ENCODE data around the gene MNX1.

Gene MNX1

DNA sequence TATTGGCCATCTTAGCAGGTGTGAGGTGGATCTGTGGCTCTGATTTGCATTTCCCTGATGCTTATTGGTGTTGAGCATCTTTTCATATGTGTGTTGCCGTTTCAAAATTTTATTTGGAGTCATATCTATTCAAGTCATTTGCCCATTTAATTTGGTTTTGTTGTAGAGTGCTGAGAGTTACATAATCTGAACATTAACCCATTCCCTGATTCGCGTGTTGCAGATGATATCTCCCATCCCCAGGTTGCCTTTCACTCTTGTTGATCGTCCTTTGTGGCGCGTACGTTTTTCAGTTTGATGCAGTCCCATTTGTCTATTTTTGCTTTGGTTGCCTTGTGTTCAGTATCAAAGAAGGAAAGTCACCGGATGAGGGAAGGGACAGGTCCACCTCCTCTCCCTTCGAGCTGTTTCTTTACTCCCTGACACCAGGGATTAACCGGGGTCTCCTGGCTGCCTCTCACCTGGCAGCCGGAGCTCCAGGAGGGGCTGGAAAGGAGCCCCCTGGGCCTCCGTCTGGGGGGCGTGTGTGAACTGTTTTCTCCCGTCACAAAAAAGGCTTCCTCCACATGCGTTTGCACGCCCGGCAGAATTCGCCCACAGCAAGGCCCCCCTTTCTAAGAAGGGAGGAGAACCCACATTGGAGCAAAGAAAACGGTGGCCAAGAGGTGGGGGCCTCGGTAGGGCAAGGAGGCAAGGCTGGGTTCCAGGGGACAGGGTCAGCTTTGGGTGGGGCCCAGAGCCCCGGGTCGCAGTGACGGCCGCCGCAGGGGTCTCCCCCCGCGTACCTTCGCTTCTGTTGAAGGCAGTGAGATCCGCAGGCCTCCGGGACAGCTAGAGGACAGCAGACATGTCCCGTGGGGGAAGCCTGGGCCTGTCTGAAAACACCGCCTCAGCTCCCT is 8.3 kb downstream of the MNX1 start:
- TF ChIP-seq, protein P1, sequence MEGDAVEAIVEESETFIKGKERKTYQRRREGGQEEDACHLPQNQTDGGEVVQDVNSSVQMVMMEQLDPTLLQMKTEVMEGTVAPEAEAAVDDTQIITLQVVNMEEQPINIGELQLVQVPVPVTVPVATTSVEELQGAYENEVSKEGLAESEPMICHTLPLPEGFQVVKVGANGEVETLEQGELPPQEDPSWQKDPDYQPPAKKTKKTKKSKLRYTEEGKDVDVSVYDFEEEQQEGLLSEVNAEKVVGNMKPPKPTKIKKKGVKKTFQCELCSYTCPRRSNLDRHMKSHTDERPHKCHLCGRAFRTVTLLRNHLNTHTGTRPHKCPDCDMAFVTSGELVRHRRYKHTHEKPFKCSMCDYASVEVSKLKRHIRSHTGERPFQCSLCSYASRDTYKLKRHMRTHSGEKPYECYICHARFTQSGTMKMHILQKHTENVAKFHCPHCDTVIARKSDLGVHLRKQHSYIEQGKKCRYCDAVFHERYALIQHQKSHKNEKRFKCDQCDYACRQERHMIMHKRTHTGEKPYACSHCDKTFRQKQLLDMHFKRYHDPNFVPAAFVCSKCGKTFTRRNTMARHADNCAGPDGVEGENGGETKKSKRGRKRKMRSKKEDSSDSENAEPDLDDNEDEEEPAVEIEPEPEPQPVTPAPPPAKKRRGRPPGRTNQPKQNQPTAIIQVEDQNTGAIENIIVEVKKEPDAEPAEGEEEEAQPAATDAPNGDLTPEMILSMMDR (IDR thresholded peaks at IDR 0.05) = no peak

DNA sequence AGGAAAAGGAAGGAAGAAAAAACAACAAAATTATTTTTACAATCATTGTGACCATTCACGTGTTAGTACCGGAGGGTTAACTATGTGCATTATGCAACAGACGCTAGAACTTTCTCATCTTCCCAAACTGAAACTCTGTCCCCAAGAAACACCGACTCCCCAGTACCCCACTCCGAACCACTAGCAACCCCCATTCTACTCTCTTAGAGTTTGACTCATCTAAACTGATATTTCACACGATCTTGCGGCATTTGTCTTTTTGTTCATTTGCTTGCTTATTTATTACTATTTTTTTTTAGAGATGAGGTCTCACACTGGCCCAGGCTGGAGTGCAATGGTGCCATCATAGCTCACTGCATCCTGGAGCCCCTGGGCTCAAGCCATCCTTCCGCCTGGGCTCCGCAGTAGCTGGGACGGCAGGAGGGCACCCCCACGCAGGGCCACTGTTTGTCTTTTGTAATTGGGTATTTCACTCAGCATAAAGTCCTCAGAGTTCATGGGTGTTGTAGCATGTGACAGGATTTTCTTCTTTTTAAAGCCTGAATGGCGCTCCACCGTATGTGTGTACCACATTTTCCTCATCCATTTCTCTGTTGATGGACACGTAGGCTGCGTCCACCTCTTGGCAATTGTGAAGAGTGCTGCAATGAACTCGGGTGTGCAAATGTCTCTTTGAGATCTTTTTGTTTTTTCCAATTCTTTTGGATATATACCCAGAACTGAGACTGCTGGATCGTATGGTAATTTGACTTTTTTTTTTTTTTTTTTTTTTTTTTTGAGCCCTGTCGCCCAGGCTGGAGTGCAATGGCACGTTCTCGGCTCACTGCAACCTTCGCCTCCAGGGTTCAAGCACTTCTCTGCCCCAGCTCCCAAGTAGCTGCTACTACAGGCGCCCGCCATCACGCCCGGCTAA is 9.5 kb downstream of the MNX1 start:
- TF ChIP-seq, protein P1 (IDR thresholded peaks at IDR 0.05) = no peak

DNA sequence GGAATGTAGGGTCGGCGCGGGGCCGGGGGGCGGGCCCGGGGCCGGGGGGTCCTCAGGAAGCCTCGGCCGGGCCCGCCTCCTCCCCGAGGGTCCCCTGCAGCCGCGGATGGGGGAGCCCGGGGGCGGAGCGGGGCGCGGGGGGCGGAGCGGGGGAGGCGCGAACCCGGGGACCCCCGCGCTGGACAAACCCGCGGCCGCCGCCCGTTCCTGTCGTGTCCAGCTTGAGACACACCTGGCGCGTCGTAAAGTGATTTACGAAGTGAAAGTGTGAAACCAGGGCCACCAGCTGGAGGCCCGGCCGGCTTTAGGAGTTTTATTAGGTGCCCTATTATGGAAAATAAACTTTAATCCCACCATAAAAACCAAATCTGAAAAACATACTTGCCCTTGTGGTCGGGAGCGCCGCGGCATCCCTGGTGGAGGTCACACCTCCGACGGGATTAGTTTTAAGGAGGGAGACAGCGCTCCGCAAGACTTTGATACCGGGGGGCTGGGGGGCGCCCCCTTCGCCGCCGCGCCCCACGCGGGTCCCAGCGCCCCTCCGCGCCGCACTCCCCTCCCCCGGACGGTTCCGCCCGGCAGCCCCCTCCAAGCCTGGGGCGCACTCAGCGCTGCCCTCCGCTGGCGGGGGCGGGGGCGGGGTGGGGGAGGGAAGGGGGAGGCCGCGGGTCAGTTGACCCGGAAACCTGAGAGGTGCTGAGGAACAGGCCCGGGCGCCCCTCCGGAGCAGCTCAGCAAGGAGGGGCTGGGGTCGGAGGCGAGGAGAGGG is 10.3 kb downstream of the MNX1 start:
- TF ChIP-seq, protein P1 (IDR thresholded peaks at IDR 0.05) = no peak

DNA sequence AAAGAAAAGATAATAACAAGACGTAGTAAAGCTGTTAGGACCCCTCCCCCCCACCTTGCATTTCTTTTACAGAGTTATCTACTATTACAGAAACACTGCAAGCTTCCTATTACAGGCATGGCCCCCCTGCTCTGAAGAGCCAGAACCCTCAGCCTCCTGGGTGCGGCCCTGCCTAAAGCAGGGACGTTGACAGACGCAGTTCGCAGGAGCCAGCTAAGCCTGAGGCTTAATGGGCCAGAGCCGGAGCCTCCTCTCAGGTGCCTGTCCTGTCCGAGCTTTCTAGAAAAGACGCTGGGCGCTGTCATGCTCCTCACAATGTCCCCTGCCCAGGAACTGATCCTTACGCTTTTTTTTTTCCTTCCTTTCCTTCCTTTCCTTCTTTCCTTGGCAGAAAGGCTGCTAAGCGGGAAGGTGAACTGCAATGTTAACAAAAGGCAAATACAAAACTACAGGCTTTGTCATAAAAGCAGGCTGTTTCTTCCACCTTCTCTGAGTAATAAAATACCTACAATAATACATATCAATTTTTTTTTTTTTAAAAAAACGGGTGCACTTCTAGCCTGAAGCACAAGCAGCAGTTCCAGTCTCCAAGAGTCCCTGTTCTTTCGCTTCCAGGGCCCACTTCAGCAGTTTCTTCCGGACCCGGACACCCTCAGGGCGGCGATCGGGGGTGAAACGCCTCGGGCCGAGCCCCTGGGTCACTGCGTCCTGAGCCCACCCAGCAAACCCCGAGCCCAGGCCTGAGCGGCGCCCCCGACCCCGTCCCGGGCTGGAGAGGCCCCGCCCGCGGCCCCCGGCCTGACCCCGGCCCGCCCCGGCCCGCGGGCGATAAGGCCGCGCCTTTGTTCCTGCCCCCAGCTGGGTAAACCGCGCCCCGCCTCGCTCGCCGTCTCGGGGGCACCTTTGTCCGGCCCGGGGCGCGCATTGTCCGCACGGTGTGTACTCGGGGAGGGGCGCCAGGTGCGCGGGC is 11.2 kb downstream of the MNX1 start:
- TF ChIP-seq, protein P1 (IDR thresholded peaks at IDR 0.05) = no peak

DNA sequence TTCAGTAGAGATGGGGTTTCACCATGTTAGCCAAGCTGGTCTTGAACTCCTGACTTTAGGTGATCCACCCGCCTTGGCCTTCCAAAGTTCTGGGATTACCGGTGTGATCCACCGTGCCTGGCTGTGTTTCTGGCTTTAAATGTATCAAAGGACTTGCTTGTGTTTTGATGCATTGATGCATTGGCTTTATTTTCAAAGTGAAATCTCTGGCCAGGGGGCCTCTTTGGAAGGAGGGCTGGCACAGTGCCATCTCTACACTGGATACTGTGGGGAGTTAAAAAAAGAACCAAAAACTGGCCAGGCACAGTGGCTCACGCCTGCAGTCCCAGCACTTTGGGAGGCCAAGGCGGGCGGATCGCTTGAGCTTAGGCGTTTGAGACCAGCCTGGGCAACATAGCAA is 16.0 kb downstream of the MNX1 start:
- TF ChIP-seq, protein P1 (IDR thresholded peaks at IDR 0.05) = no peak

DNA sequence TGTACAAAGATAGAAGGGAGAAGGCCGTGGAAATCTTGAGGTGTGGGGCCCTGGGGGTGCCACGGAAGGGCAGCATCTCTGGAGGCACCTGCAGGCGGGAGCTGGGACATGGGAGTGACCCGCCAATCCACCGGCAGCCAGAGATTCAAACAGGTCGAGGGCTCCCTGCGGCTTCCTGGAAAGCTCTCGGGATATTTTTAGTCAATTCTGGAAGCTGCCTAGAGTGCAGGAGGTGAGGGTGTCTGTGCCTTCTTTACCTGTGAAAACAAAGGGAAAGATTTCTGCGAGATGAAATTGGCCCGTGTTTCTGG is 16.6 kb downstream of the MNX1 start:
- TF ChIP-seq, protein P1 (IDR thresholded peaks at IDR 0.05) = no peak

Measured in LNCAP (cell line).